Stimulated activated naive CD8-positive, alpha-beta T cell treated with anti-CD3 and anti-CD28 coated beads, Interleukin-15, Interleukin-2, amounts not matched to agents 100 U/mL and 50 U/mL, for 24 hours (primary cell): Measurements from ENCODE around the gene CMIP.
"Not testable (repeated sequence)": the region's sequence is repeated elsewhere in the genome, so short reads cannot be mapped to it uniquely, and the experiment has no call there.

Experiments used
- ATAC-seq: fragments of 150-1000 bp; cut with Tn5 transposase; one replicate; pipeline ENCODE4 v1.10.0; 2021
- DNase-seq: peaks from one replicate; pipeline ENCODE4 v3.0.0; 2021

The CMIP gene

GRCh38 chr16:81444448-81445121, at the start of gene CMIP:
Gene CMIP, plus strand, starts transcription at chr16:81444808.
- ATAC-seq (peak; percentile 77), DNase-seq (peak; percentile 88)

- DNase-seq (no peak), ATAC-seq (no peak)
These were observed 49.5 kb upstream of the CMIP start for GRCh38 chr16:81394966-81395655.

GRCh38 chr16:81397058-81397878, 47.3 kb upstream of the CMIP start:
- no peak for DNase-seq
- no peak for ATAC-seq

GRCh38 chr16:81397879-81398520, 46.6 kb upstream of the CMIP start:
- ATAC-seq (no peak), DNase-seq (no peak)

GRCh38 chr16:81399909-81400308, 44.7 kb upstream of the CMIP start:
- ATAC-seq (no peak), DNase-seq (no peak)

- DNase-seq, result no peak
- no peak for ATAC-seq
These were observed 43.3 kb upstream of the CMIP start for GRCh38 chr16:81401035-81401950.

GRCh38 chr16:81403208-81403600, 41.4 kb upstream of the CMIP start:
- DNase-seq, result no peak
- no peak for ATAC-seq

GRCh38 chr16:81403601-81404391, 40.8 kb upstream of the CMIP start:
- peak; percentile 91 for ATAC-seq
- peak; percentile 90 for DNase-seq

- DNase-seq, ATAC-seq: not testable (repeated sequence)
These were observed 39.6 kb upstream of the CMIP start for GRCh38 chr16:81405002-81405401.

- ATAC-seq (no peak), DNase-seq (no peak)
These were observed 38.9 kb upstream of the CMIP start for GRCh38 chr16:81405702-81406113.

- DNase-seq, result no peak
- ATAC-seq, result no peak
These were observed 36.1 kb upstream of the CMIP start for GRCh38 chr16:81408409-81408950.

GRCh38 chr16:81409016-81409556, 35.5 kb upstream of the CMIP start:
- no peak for ATAC-seq
- no peak for DNase-seq

- no peak for DNase-seq
- ATAC-seq, result no peak
These were observed 33.8 kb upstream of the CMIP start for GRCh38 chr16:81410643-81411293.

- ATAC-seq, result no peak
- no peak for DNase-seq
These were observed 31.2 kb upstream of the CMIP start for GRCh38 chr16:81413245-81413990.

- DNase-seq, result no peak
- ATAC-seq, result no peak
These were observed 28.9 kb upstream of the CMIP start for GRCh38 chr16:81415751-81416150.

GRCh38 chr16:81416749-81417148, 27.9 kb upstream of the CMIP start:
- no peak for DNase-seq
- no peak for ATAC-seq

- DNase-seq (no peak), ATAC-seq (no peak)
These were observed 27.4 kb upstream of the CMIP start for GRCh38 chr16:81417210-81417609.

GRCh38 chr16:81419806-81420205, 24.8 kb upstream of the CMIP start:
- ATAC-seq (no peak), DNase-seq (no peak)

- no peak for ATAC-seq
- DNase-seq, result no peak
These were observed 23.5 kb upstream of the CMIP start for GRCh38 chr16:81421126-81421525.
